GM21717 (cell line): Measurements from ENCODE around the gene ALOXE3.

ENCODE experiments used
- ATAC-seq: cut with Tn5 transposase; IDR thresholded peaks from one replicate; pipeline ENCODE4 v1.9.1; 2021; ENCODE audit warnings: mild to moderate bottlenecking, moderate library complexity; ENCODE audit not compliant: unreplicated experiment

The ALOXE3 gene

GRCh38 chr17:8055851-8056231 is 62.5 kb downstream of the ALOXE3 start:
- no peak for ATAC-seq

- ATAC-seq = no peak
Measured at GRCh38 chr17:8053600-8053999, 64.7 kb downstream of the ALOXE3 start.

GRCh38 chr17:8052256-8053252 is 65.8 kb downstream of the ALOXE3 start:
- ATAC-seq = no peak

GRCh38 chr17:8051831-8052230 is 66.5 kb downstream of the ALOXE3 start:
- ATAC-seq = no peak

- ATAC-seq = no peak
Measured at GRCh38 chr17:8048736-8049135, 69.6 kb downstream of the ALOXE3 start.

- no peak for ATAC-seq
Measured at GRCh38 chr17:8048236-8048635, 70.1 kb downstream of the ALOXE3 start.

- no peak for ATAC-seq
Measured at GRCh38 chr17:8047769-8048110, 70.6 kb downstream of the ALOXE3 start.

- ATAC-seq = no peak
Measured at GRCh38 chr17:8046929-8047768, 71.2 kb downstream of the ALOXE3 start.

GRCh38 chr17:8046306-8046928 is 71.9 kb downstream of the ALOXE3 start:
- no peak for ATAC-seq
